ENCODE data around the gene KIR3DL1.
"Not testable (repeated sequence)": the region's sequence is repeated elsewhere in the genome, so short reads cannot be mapped to it uniquely, and the experiment has no call there.

The KIR3DL1 gene

DNA sequence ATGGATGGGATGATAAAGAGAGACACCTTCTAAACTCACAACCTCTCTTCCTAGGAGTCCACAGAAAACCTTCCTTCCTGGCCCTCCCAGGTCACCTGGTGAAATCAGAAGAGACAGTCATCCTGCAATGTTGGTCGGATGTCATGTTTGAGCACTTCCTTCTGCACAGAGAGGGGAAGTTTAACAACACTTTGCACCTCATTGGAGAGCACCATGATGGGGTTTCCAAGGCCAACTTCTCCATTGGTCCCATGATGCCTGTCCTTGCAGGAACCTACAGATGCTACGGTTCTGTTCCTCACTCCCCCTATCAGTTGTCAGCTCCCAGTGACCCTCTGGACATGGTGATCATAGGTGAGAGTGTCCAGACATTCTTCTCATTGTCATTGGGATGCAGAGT, 21.3 kb downstream of the KIR3DL1 start:
- not testable (repeated sequence) for DNase-seq (ENCODE audit: insufficient read length, low spot score); FAIRE-seq

DNA sequence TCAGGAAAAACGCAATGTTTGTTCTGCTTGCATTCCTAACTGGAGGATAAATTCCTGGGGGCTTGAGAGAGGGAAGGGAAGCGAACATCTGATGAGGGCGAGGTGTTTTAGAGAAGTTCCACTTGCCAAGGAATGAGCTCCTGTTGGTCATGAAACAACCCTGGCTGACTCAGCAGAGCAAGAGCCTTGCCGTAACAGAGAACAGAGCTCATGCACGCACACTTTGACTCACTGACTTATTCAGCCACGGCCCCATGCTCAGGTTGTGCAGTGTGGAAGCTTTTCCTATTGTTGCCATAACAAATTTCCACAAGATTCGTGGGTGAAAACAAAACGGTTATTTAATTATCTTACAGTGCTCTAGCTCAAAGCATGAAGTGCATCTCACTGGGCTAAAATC, 26.9 kb downstream of the KIR3DL1 start:
- DNase-seq (ENCODE audit: insufficient read length, low spot score); FAIRE-seq: not testable (repeated sequence)

DNA sequence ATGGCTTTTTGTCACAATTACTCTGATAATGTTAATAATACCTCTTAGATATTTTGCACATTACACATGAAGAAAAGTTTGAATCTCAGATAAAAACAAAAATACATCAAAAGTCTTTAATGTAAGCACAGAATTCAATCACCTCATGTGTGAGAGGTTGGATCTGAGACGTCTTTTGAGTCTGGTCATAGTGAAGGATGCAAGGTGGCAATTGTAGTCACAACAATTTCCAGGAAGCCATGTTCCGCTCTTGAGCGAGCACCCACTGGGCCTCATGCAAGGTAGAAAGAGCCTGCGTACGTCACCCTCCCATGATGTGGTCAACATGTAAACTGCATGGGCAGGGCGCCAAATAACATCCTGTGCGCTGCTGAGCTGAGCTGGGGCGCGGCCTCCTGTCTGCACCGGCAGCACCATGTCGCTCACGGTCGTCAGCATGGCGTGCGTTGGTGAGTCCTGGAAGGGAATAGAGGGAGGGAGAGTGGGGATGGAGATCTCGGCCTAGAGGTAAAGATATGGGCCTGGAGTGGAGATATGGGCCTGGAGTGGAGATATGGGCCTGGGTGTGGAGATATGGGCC, 33.9 kb downstream of the KIR3DL1 start, which contains the start of gene KIR3DL2:
Gene KIR3DL2, plus strand, starts transcription at position 383 of the 580 bp plus-strand sequence. Its CDS starts 33 bp downstream, at position 416.
- not testable (repeated sequence) for FAIRE-seq; DNase-seq (ENCODE audit: insufficient read length, low spot score)

DNA sequence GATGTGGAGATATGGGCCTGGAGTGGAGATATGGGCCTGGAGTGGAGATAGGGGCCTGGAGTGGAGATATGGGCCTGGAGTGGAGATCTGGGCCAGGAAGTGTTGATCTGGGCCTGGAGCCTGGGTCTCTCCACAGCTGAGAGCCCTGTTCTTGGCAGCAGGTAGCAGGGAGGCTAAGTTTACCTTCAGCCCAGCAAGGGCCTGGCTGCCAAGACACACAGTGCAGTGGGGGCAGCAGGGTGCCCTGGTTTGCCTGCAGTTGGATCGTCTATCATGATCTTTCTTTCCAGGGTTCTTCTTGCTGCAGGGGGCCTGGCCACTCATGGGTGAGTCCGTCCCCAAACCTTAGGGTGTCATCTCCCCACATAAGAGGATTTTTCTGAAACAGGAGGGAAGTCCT, 34.7 kb downstream of the KIR3DL1 start:
- TF ChIP-seq POLR2AphosphoS5 (IDR thresholded peaks at IDR 0.05; ENCODE audit: low read depth, low read length) (no peak), POU2F2 (IDR thresholded peaks at IDR 0.05; ENCODE audit: low read depth, low read length) (no peak), SPI1 (IDR thresholded peaks at IDR 0.05; ENCODE audit: low read depth, low read length) (no peak), POLR2A (IDR thresholded peaks at IDR 0.05; ENCODE audit: low read depth, low read length) (no peak), PAX5 (IDR thresholded peaks at IDR 0.05; ENCODE audit: insufficient read depth, low read length, severe bottlenecking) (no peak), TAF1 (IDR thresholded peaks at IDR 0.05; ENCODE audit: low read depth, low read length) (no peak)
- no peak for DNase-seq (ENCODE audit: insufficient read length, low spot score)
- FAIRE-seq, result no peak

DNA sequence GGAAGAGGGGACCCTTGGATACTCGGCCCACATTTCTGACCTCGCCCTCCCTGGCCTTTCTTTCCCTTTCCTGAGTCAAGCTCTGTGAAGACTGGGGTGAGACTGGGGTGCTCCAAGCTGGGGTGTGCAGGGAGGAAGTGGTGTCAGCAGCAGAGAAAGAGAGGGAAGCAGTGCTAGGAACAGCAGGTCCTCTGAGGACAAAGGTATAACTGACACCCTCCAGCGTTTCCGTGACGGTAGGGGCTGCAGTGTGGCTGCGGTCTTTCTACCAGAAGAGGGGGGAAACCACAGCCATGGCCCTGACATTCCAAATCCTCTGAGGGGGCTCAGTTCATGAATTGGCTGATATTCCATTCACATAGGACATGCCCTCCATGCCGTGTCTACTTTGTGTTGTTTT, 35.1 kb downstream of the KIR3DL1 start:
- FAIRE-seq, result no peak

DNA sequence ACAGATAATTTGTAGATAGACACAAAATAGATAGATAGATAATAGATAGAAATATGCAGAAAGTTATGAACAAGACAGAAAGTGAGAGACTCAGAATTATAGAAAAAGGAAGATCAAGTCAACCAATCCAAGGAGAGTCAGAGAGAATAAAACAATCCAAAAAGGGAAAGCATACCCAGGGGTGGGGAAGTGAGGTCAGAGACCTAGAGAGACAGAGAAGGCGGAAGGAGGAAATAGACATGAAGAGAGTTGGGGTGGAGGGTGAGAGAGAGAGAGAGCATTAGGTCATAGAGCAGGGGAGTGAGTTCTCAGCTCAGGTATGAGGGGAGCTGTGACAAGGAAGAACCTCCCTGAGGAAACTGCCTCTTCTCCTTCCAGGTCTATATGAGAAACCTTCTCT, 39.0 kb downstream of the KIR3DL1 start:
- not testable (repeated sequence) for FAIRE-seq; DNase-seq (ENCODE audit: insufficient read length, low spot score)

More for the DNA sequence above, 35.1 kb downstream of the KIR3DL1 start:
- DNase-seq (ENCODE audit: insufficient read length, low spot score), result no peak
- TF ChIP-seq SPI1 (IDR thresholded peaks at IDR 0.05; ENCODE audit: low read depth, low read length), result no peak
- no peak for TF ChIP-seq PAX5 (IDR thresholded peaks at IDR 0.05; ENCODE audit: insufficient read depth, low read length, severe bottlenecking)
- no peak for TF ChIP-seq POU2F2 (IDR thresholded peaks at IDR 0.05; ENCODE audit: low read depth, low read length)
- TF ChIP-seq TAF1 (IDR thresholded peaks at IDR 0.05; ENCODE audit: low read depth, low read length), result no peak
- no peak for TF ChIP-seq POLR2AphosphoS5 (IDR thresholded peaks at IDR 0.05; ENCODE audit: low read depth, low read length)
- no peak for TF ChIP-seq POLR2A (IDR thresholded peaks at IDR 0.05; ENCODE audit: low read depth, low read length)

DNA sequence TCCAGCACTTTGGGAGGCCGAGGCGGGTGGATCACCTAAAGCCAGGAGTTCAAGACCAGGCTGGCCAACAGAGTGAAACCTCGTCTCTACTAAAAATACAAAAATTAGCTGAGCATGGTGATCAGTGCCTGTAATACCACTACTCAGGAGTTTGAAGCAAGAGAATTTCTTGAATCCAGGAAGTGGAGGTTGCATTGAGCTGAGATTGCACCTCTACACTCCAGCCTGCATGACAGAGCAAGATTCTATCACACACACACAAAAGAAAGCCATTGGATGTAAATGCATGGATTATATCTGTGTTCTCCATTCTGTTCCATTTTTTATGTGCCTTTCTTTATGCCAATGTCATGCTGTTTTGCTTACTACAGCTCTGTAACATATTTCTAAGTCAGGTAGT, 42.2 kb downstream of the KIR3DL1 start:
- not testable (repeated sequence) for DNase-seq (ENCODE audit: insufficient read length, low spot score)

DNA sequence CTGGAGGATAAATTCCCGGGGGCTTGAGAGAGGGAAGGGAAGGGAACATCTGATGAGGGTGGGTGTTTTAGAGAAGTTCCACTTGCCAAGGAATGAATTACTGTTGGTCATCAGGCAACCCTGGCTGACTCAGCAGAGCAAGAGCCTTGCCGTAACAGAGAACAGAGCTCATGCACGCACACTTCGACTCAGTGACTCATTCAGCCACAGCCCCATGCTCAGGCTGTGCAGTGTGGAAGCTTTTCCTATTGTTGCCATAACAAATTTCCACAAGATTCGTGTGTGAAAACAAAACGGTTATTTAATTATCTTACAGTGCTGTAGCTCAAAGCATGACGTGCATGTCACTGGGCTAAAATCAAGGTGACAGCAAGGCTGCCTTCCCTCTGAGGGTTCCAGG, 43.2 kb downstream of the KIR3DL1 start:
- DNase-seq (ENCODE audit: insufficient read length, low spot score); FAIRE-seq: not testable (repeated sequence)

More for the DNA sequence above, 42.2 kb downstream of the KIR3DL1 start:
- FAIRE-seq, result not testable (repeated sequence)

DNA sequence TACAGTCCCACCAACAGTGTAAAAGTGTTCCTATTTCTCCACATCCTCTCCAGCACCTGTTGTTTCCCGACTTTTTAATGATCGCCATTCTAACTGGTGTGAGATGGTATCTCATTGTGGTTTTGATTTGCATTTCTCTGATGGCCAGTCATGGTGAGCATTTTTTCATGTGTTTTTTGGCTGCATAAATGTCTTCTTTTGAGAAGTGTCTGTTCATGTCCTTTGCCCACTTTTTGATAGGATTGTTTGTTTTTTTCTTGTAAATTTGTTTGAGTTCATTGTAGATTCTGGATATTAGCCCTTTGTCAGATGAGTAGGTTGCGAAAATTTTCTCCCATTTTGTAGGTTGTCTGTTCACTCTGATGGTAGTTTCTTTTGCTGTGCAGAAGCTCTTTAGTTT, 47.2 kb downstream of the KIR3DL1 start:
- FAIRE-seq; DNase-seq (ENCODE audit: insufficient read length, low spot score): not testable (repeated sequence)

DNA sequence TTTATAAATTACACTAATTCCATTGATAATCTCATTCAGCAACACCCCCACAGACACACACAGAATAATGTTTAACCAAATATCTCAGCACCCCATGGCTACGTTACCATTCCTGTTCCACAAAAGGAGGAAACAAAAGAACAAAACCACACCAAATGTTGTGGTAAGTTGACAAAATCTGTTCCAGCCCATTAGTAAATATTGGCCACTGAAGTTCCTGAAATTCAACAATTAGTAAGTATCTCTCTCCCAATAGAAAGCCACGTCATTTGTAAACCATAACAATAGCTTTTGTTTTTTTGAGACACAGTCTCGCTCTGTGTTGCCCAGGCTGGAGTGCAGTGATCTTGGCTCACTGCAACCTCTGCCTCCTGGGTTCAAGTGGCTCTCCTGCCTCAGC, 55.4 kb downstream of the KIR3DL1 start:
- DNase-seq (ENCODE audit: insufficient read length, low spot score), result no peak
- no peak for TF ChIP-seq TAF1 (IDR thresholded peaks at IDR 0.05; ENCODE audit: low read depth, low read length)
- TF ChIP-seq POLR2AphosphoS5 (IDR thresholded peaks at IDR 0.05; ENCODE audit: low read depth, low read length), result no peak
- TF ChIP-seq POU2F2 (IDR thresholded peaks at IDR 0.05; ENCODE audit: low read depth, low read length), result no peak
- no peak for TF ChIP-seq POLR2A (IDR thresholded peaks at IDR 0.05; ENCODE audit: low read depth, low read length)
- no peak for TF ChIP-seq SPI1 (IDR thresholded peaks at IDR 0.05; ENCODE audit: low read depth, low read length)
- no peak for TF ChIP-seq PAX5 (IDR thresholded peaks at IDR 0.05; ENCODE audit: insufficient read depth, low read length, severe bottlenecking)
- no peak for FAIRE-seq

DNA sequence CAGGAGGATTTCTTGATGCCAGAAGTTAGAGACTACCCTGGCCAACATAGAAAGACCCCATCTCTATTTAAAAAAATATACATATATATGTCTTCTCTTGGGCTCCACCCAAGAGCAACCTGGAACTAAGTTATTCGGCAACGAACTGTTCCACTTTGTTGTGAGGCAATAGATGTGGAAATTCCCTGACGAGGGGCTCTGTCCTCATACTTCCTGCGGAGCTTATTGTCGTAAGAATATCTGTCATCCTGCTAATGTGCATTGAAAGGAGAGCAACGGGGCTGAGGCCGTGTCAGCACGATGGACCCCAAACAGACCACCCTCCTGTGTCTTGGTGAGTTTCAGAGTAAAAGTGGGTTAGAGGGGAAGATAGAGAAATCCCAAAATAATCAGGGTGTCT, 57.7 kb downstream of the KIR3DL1 start, which contains the start of gene FCAR:
Gene FCAR, plus strand, starts transcription at position 246 of the 400 bp plus-strand sequence. Its CDS starts 55 bp downstream, at position 301.
- FAIRE-seq (no peak), DNase-seq (ENCODE audit: insufficient read length, low spot score) (no peak)
- TF ChIP-seq TAF1 (IDR thresholded peaks at IDR 0.05; ENCODE audit: low read depth, low read length) (no peak), POU2F2 (IDR thresholded peaks at IDR 0.05; ENCODE audit: low read depth, low read length) (no peak), POLR2A (IDR thresholded peaks at IDR 0.05; ENCODE audit: low read depth, low read length) (no peak), POLR2AphosphoS5 (IDR thresholded peaks at IDR 0.05; ENCODE audit: low read depth, low read length) (no peak)

DNA sequence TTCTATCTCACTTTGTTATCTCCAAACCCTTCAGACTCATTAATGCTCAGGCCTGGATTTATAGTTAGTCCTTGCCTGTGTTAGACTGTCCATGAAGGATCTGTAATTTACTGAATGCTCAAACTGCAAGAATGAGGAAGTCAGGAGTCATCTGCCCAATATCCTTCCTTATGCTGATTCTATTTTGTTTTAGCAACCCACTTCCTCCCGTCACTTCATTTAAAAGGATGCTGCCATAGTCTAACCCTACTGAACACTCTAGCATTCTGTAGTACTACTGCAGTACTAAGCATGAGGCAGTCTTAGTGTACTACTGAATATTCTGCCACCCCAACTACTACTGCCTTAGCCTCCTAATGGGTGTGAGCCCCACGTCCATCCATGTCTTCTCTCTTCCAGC, 59.2 kb downstream of the KIR3DL1 start:
- DNase-seq (ENCODE audit: insufficient read length, low spot score), result no peak
- TF ChIP-seq SPI1 (IDR thresholded peaks at IDR 0.05; ENCODE audit: low read depth, low read length), result peak; percentile 53
- TF ChIP-seq POLR2A (IDR thresholded peaks at IDR 0.05; ENCODE audit: low read depth, low read length), result no peak
- no peak for FAIRE-seq

DNA sequence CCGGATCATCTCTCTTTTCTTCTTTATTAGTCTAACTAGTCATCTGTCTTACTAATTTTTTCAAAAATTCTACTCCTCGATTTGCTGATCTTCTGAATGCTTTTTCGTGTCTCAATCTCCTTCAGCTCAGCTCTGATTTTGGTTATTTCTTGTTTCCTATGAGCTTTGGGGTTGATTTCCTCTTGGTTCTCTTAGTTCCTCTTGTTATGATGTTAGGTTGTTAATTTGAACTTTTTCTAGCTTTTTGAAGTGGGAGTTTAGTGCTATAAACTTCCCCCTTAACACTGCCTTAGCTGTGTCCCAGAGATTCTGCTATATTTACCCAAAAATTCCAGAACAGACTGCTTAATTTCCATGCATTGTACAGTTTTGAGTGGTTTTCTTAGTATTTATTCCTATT, 61.2 kb downstream of the KIR3DL1 start:
- DNase-seq (ENCODE audit: insufficient read length, low spot score) (no peak), FAIRE-seq (no peak)
- TF ChIP-seq SPI1 (IDR thresholded peaks at IDR 0.05; ENCODE audit: low read depth, low read length) (no peak), POLR2AphosphoS5 (IDR thresholded peaks at IDR 0.05; ENCODE audit: low read depth, low read length) (no peak), POLR2A (IDR thresholded peaks at IDR 0.05; ENCODE audit: low read depth, low read length) (no peak), POU2F2 (IDR thresholded peaks at IDR 0.05; ENCODE audit: low read depth, low read length) (no peak)

Data from GM12891 (cell line).